Activated T-helper 1 cell treated with anti-CD3 and anti-CD28 coated beads, Interleukin-2, amount 50 U/mL, for 16 hours (primary cell): ENCODE data around the gene HOXB8.
A peak's percentile ranks its signal among the peaks of the same experiment; 100 is the strongest.

Source experiments
- DNase-seq, 2 donors: peaks; one replicate each; pipeline ENCODE4 v3.0.0-alpha.2; 2020; ENCODE audit warnings: low read depth in 1 of 2, low spot score in 1 of 2

The HOXB8 gene

GRCh38 chr17:48637323-48638260 lies 22.5 kb upstream of the HOXB8 start:
- no peak for DNase-seq

GRCh38 chr17:48636177-48637018 lies 21.3 kb upstream of the HOXB8 start:
- peak in 1 of 2 donors; percentile 51 for DNase-seq

- DNase-seq, result no peak
Observed at GRCh38 chr17:48634493-48635208, 19.6 kb upstream of the HOXB8 start.

GRCh38 chr17:48633266-48633677 lies 18.2 kb upstream of the HOXB8 start:
- no peak for DNase-seq

- no peak for DNase-seq
Observed at GRCh38 chr17:48632579-48633265, 17.6 kb upstream of the HOXB8 start.

GRCh38 chr17:48631693-48632578 lies 16.8 kb upstream of the HOXB8 start:
- no peak for DNase-seq

- no peak for DNase-seq
Observed at GRCh38 chr17:48630925-48631692, 16.0 kb upstream of the HOXB8 start.

- DNase-seq, result no peak
Observed at GRCh38 chr17:48630009-48630924, 15.2 kb upstream of the HOXB8 start.

- DNase-seq, result no peak
Observed at GRCh38 chr17:48629411-48629759, 14.3 kb upstream of the HOXB8 start.

- DNase-seq, result no peak
Observed at GRCh38 chr17:48628649-48629410, 13.7 kb upstream of the HOXB8 start.

- no peak for DNase-seq
Observed at GRCh38 chr17:48627623-48628521, 12.8 kb upstream of the HOXB8 start.

- DNase-seq, result no peak
Observed at GRCh38 chr17:48627118-48627597, 12.1 kb upstream of the HOXB8 start.

GRCh38 chr17:48626245-48627117 lies 11.4 kb upstream of the HOXB8 start, which contains the start of gene HOXB9:
Gene HOXB9, minus strand, starts transcription at chr17:48626358. Its CDS starts 89 bp downstream, at chr17:48626269.
- no peak for DNase-seq

GRCh38 chr17:48625495-48626244 lies 10.6 kb upstream of the HOXB8 start:
- no peak for DNase-seq
